ENCODE data around the gene OSBPL10.
A peak's percentile ranks its signal among the peaks of the same experiment; 100 is the strongest.
"Not testable (repeated sequence)": the region's sequence is repeated elsewhere in the genome, so short reads cannot be mapped to it uniquely, and the experiment has no call there.

OSBPL10 gene

DNA sequence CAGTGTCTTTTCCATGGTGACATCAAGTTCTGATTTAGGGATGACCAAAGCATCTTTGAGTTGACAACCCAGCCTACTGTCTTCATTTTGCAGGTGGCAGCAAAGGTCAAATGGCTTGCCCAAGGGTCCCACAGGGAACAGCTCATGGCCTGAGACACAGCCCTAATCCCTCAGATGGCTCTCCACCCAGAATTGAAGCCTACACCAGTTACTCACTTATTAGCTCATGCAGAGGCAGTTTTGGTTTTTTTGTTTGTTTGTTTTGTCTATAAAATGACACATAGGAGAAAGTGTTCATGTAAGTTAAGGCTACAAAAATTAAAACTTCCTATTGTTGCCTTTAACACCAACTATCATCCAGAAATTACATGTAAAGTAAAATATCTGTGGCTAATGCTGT lies 167.9 kb downstream of the OSBPL10 start:
- no peak for DNase-seq (ENCODE audit: low spot score)

DNA sequence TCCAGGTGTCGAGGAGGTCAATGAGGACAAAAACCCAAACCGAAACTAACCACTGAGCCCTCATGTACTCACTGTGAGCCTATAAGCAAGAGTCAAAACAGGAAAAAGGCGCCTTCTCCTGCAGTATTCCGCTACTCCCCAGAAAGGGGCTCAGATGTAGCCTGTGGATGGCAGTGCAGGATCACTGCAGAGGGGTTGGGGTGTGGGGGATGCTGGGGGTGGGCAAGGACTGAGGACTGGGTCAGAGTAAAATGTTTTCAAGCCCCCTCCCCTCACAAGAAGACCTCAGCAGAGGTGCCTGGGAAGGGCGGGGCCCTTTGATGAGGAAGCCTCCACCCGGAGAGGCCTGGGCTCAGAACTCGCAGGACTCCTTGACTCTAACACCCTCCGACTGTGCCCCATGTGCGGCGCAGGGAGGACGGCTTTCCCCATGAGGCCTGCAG lies 170.1 kb downstream of the OSBPL10 start:
- no peak for DNase-seq (ENCODE audit: low spot score)

DNA sequence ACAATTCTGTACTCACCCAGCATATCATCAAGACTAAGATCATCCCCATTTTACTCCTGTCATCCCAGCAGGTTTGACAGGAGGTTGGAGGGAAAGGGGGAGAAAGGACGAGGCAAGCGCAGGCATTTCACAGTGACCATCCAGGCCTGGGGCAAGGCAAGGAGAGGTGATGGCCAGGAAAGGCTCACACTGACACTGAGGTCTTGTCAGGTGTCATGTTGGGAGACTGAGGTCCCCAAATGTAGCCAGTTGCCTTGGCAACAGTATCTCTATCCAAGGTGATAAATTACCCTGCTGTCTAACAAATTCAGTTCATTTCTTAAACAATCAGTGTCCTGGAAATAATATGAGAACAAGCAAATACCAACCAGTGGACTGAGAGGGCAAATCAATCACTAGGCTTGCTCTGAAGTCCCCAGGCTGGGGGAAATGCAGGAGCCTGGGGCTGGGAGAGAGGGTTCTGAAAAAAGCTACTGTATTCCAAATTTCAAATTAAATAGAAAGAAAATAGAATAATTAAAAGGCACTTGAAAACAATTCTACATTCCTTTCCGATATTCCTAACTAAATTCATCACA lies 172.8 kb downstream of the OSBPL10 start:
- no peak for DNase-seq (ENCODE audit: low spot score)

DNA sequence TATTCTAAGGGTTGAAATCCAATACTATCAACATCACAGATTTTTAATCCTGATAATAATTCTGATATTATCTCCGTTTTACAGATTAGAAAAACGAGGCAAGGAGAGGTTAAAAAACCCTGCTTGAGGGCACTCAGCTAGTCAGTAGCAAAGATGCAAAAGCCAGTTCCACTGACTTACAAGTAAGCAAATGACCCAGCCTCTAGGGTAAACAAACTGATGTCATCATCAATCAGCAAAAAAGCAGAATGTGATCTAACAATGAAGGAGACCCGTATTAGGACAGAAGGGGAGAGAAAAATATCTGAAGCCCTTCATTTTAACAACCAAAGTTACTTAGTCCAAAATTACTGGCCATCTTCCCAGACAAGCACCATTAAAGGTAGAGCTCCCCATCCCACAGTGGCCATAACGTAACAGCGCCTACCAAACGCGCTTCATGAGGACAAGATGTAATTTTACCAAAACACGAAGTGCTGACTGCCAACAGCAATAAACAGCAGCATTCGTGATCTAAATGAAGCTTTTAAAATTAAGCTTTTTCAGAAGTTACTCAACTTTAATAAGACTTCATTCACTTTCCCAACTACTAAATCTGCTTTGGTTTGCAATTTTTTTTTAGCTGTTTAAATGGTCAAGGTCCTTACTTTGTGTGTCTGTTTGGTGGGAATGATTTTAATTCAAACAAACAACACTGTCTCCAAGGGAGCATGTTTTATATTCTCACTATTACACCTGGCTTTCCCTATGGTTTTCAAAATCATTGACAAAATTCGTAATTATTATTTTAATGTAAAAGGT lies 176.6 kb downstream of the OSBPL10 start:
- DNase-seq (ENCODE audit: low spot score) = no peak

DNA sequence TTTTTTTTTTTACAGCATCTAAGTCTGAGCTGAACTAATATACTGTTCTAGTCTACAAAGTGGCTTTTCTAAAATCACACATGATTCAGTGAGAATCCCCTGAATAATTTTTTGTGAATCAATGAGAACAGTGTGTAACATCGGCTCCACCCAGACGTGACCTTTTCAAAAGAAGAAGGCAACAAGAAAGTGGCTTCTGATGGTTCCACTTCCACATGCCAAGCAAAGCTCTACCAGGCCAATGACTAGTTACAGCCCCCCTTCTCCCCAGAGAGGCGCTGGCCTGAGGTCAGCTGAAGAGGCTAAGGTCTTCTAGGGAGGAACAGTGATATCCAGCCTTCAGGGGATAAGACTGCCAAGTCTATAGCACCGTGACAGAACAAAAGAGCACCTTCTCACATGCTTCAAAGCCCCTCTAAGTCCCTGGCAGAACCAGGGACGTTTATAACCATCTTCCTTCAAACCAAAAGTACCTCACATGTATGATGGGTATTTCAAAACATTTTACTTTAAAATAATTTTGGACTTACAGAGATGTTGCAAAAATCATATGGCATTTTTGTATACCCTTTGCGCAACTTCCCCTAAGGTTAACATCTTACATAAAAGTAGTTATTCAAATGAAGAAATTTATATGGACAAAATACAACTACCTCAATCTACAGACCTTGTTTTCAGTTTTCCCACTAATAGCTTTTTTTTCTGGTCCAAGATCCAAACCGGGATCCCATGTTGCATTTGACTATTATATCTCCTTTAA lies 177.9 kb downstream of the OSBPL10 start:
- DNase-seq (ENCODE audit: low spot score) = no peak

DNA sequence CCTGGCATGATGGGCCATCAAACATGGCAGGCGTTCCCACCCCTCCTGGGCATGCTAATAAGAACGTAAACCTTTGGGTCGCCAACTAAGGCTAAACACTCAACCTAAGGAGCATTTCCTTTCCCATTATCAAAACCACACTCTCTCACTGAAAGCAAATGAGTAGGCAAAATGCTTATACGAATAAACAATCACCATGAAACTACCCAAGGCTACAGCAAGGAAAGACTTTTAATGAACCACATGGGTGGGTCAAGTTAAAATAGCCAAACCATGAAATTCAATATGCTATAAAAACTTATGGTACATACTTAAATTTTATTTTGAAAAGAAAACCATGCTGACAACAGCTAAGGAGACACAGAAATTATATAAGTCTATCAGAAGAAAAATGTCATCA lies 180.6 kb downstream of the OSBPL10 start:
- no peak for DNase-seq (ENCODE audit: low spot score)

DNA sequence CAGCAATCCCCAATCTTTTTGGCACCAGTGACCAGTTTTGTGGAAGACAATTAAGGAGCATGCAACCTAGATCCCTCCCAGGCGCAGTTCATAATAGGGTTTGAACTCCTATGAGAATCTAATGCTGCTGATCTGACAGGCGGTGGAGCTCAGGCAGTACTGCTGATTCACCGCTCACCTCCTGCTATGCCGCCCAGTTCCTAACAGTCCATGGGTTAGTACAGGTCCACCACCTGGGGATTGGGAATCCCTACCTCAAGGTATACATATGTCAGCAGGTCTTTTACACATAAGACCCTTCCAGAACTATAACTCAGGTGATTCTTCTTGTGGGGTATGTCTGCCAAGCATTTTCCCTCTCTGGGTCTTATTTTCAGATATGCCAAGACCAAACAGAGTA lies 182.2 kb downstream of the OSBPL10 start:
- no peak for DNase-seq (ENCODE audit: low spot score)

DNA sequence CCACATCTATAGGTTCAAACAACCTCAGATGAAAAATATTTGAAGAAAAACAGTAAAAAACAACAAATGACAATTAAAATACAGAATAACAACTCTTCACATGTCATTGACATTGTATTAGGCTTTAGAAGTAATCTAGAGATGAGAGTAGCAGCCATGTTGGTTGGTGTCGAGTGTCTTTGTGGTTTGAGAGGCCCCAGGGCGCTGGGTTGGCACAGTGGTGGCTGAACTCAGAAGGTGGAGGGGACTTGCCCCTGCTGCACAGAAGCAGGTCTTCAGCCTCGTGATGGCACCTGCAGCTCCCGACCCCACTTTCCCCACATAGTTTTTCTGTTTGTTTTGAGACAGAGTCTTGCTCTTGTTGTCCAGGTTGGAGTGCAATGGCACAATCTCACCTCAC lies 187.2 kb downstream of the OSBPL10 start:
- DNase-seq (ENCODE audit: low spot score) = no peak

GRCh38 chr3:31791090-31791430 lies 190.0 kb downstream of the OSBPL10 start:
- DNase-seq (ENCODE audit: low spot score) = no peak

- DNase-seq (ENCODE audit: low spot score) = no peak
Measured at GRCh38 chr3:31790193-31791089, 190.6 kb downstream of the OSBPL10 start.

DNA sequence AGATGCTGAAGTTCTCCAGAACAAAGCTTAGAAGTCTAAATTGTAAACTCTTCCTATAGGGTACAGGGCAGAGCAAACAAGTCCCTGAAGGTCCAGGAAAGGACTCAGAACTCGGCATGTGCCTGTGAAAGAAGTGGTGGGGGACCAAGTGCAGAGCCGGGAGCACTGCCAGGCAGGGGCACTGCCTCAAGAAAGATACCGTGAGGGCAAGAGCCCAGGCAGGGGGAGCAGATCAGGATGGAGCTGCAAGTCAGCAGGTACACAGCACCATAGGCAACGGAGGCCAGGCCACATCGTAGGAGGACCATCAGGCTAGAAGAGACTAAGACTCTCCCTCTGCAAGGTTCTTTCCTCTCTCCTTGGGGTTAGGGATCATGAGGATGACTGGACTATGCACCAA lies 191.6 kb downstream of the OSBPL10 start:
- DNase-seq (ENCODE audit: low spot score) = no peak

DNA sequence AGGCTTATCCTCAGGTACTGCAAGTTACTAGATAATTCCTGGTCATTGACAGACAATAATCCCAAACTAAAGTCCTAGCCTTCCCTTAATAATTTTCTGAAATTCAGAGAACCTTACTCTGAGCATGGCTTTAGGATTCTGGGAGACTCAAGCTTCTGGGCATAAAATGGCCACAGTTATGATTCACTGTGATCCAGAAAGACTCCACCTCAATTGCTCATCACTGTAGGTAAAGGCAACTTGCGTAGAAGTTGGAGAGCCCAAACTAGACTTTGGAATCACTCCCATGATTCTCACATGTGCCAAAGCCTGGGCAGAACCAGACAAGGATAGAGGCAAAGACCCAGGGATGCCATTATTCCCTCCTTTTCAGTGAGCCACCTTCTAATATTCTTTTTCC lies 195.3 kb downstream of the OSBPL10 start:
- DNase-seq (ENCODE audit: low spot score) = no peak

GRCh38 chr3:31785286-31785685 lies 195.8 kb downstream of the OSBPL10 start:
- DNase-seq (ENCODE audit: low spot score) = no peak

DNA sequence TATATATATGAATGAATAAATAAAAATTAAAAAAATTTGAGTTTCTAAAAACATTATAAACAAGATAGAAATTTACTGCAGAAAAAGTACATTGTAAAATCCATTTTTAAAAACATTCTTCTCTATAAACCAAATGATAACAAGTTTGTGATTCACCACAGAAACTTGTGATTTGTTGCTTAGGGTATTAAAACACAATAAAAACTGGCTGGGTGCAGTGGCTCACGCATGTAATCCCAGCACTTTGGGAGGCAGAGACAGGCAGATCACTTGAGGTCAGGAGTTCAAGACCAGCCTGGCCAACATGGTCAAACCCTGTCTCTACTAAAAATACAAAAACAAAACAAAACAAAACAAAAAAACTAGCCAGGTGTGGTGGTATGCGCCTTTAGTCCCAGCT lies 197.2 kb downstream of the OSBPL10 start:
- DNase-seq (ENCODE audit: low spot score) = not testable (repeated sequence)

DNA sequence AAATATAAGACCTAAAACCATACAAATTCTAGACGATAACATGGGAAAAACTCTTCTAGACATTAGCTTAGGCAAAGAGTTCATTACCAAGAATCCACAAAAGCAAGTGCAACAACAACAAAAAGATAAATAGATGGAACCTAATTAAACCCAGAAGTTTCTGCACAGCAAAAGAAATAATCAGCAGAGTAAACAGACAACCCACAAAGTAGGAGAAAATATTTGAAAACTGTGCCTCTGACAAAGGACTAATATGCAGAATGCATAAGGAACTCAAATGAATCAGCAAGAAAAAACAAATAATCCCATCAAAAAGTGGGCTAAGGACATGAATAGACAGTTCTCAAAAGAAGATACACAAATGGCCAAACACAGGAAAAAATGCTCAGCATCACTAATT lies 198.8 kb downstream of the OSBPL10 start:
- DNase-seq (ENCODE audit: low spot score) = not testable (repeated sequence)

- DNase-seq (ENCODE audit: low spot score) = no peak
Measured at GRCh38 chr3:31779514-31779913, 201.5 kb downstream of the OSBPL10 start.

DNA sequence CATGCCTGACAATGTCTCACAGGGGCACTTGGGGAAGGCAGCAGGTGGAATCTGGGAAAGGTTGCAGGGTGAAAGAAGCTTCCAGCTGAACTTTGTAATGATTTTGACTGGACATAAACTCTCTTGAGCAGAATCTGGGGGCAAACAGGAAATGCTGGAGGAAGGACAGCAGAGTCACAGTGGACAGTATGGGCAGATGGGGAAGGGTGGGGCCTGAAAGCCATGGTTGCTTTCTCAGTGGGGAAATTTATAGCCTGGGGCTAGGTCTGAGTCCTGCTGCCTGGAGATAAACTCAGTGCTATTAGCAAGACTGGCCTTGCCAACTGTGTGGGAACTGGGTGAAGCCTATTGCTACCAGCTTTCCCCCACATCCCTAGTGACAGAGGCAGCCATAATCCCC lies 203.2 kb downstream of the OSBPL10 start:
- no peak for DNase-seq (ENCODE audit: low spot score)

DNA sequence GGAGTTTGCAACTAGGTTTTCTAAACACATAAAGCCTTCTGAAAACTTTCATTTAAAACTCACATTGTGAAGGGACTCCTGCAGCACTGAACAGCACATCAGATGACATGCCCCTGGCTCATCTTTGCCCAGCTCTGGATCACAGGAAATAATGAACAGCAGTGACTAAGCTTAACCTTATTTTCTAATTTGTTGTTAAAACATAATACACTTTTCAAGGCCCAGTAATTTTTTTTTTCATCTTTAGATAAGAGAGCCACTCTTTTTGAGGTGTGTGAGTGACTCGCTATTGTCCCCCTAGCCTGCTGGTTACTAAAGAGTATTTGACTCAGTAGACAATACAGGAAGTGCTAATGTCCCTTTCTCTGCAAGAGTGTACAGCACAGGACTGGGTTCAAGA lies 204.0 kb downstream of the OSBPL10 start:
- peak; percentile 55 for DNase-seq (ENCODE audit: low spot score)

DNA sequence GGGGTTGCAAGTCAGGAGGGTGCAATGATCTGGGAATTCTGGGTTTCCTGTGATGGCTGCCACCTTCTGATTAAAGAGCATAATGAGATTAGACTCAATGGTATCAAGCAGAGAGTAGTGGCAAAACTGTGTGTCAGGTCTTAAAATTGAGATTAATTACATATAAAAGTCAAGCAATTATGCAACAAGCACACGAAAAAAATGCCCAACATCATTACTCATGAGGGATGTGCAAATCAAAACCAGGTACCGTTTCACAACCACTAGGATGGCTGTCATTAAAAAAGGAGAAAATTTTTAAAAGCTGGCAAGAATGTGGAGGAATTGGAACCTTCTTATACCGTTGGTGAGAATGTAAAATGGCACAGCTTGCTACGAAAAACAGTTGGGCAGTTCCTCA lies 205.0 kb downstream of the OSBPL10 start:
- DNase-seq (ENCODE audit: low spot score) = no peak

DNA sequence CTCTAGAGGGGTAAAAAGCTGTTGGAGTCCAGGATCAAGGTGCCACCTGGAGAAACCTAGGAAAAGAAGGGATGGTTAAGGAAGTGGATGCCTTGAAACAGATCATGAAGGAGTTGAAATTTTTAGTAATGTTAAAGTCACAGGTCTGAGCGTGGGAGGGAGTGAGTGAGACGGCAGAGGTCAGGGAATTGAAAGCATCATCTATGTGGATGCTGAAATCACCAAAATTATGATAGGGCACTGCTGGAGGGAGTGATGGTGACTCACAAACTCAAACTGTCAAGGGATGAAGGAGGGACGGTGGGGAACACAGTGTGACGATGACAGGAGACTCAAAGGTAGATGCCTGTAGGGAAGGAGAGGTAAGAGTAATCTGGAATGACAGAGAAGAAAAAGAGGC lies 205.7 kb downstream of the OSBPL10 start:
- DNase-seq (ENCODE audit: low spot score) = no peak

GRCh38 chr3:31772758-31773473 lies 208.1 kb downstream of the OSBPL10 start:
- no peak for DNase-seq (ENCODE audit: low spot score)

- DNase-seq (ENCODE audit: low spot score) = no peak
Measured at GRCh38 chr3:31772272-31772671, 208.8 kb downstream of the OSBPL10 start.
